ENCODE data around the gene HIGD2A.
A peak's percentile ranks its signal among the peaks of the same experiment; 100 is the strongest.
"Not testable (repeated sequence)": the region's sequence is repeated elsewhere in the genome, so short reads cannot be mapped to it uniquely, and the experiment has no call there.

HIGD2A gene

DNA sequence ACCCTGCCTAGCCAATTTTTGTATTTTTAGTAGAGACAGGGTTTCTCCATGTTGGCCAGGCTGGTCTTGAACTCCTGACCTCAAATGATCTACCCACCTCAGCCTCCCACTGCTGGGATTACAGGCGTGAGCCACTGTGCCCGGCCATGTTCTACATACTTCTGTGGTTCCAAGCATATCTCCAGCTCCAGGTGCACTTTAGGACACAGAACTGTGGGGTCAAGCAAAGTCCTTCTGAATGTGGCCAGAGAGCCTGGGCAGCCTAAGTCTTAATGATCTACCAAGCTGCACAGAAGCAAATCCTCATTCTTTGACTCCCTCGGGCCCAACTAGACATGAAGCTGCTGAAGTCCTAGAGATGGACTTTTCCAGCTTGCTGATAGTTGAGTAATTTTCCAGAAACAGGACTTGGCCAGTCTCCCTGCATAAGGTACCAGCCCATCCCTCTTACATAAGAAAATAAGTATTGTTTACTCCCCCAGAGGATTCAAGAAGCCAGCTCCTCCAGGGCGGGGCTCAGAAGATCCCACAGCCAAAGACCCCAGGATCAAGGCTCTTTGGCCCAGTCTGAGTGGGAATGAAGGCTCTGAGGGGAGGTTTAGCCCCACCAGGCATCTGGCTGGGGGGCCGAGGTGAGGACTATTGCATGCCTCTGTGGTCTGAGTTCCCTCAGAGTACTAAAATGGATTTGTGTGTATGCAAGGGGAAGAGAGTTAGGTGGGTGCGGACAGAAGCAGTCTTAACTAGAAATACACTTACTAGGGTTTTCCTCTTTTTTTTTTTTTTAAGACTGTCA is 19.1 kb downstream of the HIGD2A start:
- TF ChIP-seq, protein P1, sequence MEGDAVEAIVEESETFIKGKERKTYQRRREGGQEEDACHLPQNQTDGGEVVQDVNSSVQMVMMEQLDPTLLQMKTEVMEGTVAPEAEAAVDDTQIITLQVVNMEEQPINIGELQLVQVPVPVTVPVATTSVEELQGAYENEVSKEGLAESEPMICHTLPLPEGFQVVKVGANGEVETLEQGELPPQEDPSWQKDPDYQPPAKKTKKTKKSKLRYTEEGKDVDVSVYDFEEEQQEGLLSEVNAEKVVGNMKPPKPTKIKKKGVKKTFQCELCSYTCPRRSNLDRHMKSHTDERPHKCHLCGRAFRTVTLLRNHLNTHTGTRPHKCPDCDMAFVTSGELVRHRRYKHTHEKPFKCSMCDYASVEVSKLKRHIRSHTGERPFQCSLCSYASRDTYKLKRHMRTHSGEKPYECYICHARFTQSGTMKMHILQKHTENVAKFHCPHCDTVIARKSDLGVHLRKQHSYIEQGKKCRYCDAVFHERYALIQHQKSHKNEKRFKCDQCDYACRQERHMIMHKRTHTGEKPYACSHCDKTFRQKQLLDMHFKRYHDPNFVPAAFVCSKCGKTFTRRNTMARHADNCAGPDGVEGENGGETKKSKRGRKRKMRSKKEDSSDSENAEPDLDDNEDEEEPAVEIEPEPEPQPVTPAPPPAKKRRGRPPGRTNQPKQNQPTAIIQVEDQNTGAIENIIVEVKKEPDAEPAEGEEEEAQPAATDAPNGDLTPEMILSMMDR (IDR thresholded peaks at IDR 0.05; ENCODE audit: low read depth, low read length) = no peak
- Histone ChIP-seq H3K36me3 (peaks cover 3% of the 10 kb centered on the region; the same call in 1 of the 2 replicates), H3K27ac (no peak overlapping the region), H3K27me3 (ENCODE audit: insufficient read depth, low read depth, severe bottlenecking) (no peaks in the 10 kb centered on the region), H3K4me3 (ENCODE audit: low read depth, low read length) (no peak overlapping the region), H3K9me3 (ENCODE audit: severe bottlenecking) (no peaks in the 10 kb centered on the region)
- no peak for DNase-seq

DNA sequence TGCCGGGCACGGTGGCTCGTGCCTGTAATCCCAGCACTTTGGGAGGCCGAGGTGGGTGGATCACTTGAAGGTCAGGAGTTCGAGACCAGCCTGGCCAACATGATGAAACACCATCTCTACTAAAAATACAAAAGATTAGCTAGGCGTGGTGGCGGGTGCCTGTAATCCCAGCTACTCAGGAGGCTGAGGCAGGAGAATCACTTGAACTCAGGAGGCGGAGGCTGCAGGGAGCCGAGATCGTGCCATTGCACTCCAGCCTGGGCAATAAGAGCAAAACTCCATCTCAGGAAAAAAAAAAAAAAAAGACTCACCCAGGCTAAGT is 19.7 kb downstream of the HIGD2A start:
- not testable (repeated sequence) for DNase-seq; H3K27ac ChIP-seq; H3K27me3 ChIP-seq (ENCODE audit: insufficient read depth, low read depth, severe bottlenecking); H3K36me3 ChIP-seq; H3K9me3 ChIP-seq (ENCODE audit: severe bottlenecking); H3K4me3 ChIP-seq (ENCODE audit: low read depth, low read length)

DNA sequence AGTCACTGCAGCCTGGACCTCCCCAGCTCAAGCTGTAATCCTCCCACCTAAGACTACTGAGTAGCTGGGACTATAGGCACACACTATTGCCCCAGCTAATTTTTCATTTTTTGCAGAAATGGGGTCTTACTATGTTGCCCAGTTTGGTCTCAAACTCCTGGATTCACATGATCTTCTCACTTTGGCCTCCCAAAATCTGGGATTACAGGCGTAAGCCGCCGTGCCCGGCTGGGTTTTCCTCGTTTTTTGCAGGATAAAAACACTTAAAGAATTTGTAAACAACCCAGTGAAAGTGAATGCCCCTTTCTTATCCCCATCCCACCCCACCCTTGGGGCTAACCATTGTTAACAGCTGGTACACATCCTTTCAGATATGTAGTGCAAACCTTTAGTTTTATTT is 20.0 kb downstream of the HIGD2A start:
- H3K36me3 ChIP-seq = peaks cover 3% of the 10 kb centered on the region; the same call in 1 of the 2 replicates
- no peak overlapping the region for H3K27ac ChIP-seq
- H3K4me3 ChIP-seq (ENCODE audit: low read depth, low read length) = no peak overlapping the region
- TF ChIP-seq, protein P1 (IDR thresholded peaks at IDR 0.05; ENCODE audit: low read depth, low read length) = no peak
- DNase-seq = no peak
- H3K9me3 ChIP-seq (ENCODE audit: severe bottlenecking) = no peaks in the 10 kb centered on the region
- no peaks in the 10 kb centered on the region for H3K27me3 ChIP-seq (ENCODE audit: insufficient read depth, low read depth, severe bottlenecking)

DNA sequence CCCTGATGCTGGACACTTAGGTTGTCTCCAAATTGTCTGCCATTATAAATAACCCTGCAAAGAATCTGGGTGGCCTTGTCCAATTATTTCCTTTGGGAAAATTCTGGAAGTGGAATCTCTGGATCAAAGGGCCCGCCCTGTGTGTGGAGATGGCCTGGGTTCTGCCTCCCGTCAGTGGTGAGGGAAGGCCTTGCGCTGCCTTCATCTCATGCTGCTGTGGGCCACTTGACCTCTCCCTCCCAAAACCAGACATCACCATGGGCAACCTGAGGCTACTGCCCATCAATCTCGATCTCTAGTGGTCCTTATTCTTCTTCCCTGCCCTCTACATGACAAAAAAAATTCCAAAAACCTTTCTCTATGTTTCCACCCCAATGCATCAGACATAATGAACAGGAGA is 21.2 kb downstream of the HIGD2A start:
- Histone ChIP-seq H3K27me3 (ENCODE audit: insufficient read depth, low read depth, severe bottlenecking) (no peaks in the 10 kb centered on the region), H3K27ac (no peak overlapping the region), H3K9me3 (ENCODE audit: severe bottlenecking) (no peaks in the 10 kb centered on the region), H3K36me3 (peaks cover 3% of the 10 kb centered on the region; the same call in 1 of the 2 replicates), H3K4me3 (ENCODE audit: low read depth, low read length) (no peak overlapping the region)
- TF ChIP-seq, protein P1 (IDR thresholded peaks at IDR 0.05; ENCODE audit: low read depth, low read length) = no peak
- no peak for DNase-seq

DNA sequence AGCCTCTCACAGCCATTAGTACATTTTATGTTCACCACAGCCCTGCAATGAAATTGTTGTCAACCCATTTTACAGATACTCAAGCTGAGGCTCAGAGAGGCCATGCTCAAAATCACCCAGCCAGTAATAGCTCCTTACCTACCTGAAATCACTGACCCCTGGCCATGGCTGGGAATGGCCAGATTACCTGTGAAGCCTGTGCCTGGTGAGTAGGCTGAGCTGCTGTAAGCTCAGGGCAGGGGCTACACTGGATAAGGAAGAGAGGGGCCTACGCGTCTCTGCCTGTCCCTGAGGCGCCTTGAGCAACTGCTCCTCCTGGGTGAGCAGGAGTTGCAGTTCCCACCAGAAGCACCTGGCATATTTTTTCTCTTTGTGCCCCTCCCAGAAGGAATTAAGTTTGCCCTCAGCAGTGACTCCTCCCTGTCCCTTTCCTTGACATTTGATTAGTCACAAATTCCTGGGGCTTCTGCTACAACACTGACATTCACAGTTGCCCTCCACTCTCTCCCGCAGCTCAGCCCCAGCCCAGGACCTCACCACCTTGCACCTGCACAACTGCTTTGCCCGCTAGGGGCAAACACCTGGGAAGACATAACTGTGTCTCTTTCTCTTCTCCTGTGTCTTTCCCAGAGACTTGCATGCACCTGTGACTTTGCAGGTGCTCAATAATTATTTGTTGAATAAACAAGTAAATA is 22.1 kb downstream of the HIGD2A start:
- H3K27me3 ChIP-seq (ENCODE audit: insufficient read depth, low read depth, severe bottlenecking) = no peaks in the 10 kb centered on the region
- H3K36me3 ChIP-seq = peaks cover 3% of the 10 kb centered on the region; the same call in 1 of the 2 replicates
- TF ChIP-seq, protein P1 (IDR thresholded peaks at IDR 0.05; ENCODE audit: low read depth, low read length) = no peak
- H3K9me3 ChIP-seq (ENCODE audit: severe bottlenecking) = no peaks in the 10 kb centered on the region
- no peak for DNase-seq
- H3K4me3 ChIP-seq (ENCODE audit: low read depth, low read length) = no peak overlapping the region
- H3K27ac ChIP-seq = no peak overlapping the region

DNA sequence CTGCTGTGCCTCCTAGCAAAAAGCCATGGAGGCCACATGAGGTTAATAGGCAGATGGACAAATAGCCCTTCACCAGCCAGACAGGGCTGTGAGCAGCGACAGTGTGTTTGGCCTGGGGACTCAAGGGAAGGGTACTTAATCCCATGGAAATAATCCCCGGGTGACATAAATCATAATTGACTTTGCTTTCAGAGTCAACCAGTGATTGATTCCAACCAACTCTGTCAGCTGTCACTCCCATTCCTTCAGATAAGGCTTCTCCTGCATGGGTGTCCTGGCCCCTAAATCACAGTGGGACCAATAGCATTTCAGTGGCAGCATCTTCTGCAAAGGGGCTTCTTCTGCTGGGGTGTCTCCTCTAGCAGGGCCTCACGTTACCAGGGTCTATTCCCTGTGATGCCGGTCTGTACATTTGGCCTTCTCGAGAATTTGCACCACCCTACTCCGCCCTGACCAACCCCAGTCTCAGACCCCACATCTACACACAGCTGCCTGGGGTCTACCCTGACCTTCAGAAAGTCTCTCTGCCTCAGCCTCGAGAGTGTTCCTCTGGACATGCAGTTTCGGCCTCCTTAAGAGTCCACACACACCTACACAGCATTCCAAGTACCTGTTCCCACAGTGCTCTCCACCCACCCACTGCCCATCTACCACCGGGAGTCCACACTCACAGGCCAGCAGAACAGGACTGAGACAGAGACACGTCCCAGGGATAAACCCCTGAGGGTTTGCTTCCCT is 24.1 kb downstream of the HIGD2A start:
- DNase-seq = peak; percentile 62
- Histone ChIP-seq H3K9me3 (ENCODE audit: severe bottlenecking) (no peaks in the 10 kb centered on the region), H3K36me3 (peaks cover 3% of the 10 kb centered on the region; the same call in 1 of the 2 replicates), H3K27me3 (ENCODE audit: insufficient read depth, low read depth, severe bottlenecking) (no peaks in the 10 kb centered on the region), H3K27ac (no peak overlapping the region), H3K4me3 (ENCODE audit: low read depth, low read length) (no peak overlapping the region)
- TF ChIP-seq, protein P1 (IDR thresholded peaks at IDR 0.05; ENCODE audit: low read depth, low read length) = no peak

Data from WERI-Rb-1 (cell line).